Endothelial cell of umbilical vein (primary cell): ENCODE measurements around the gene IAPP. TPM values are rescaled to one million over a fixed set of nuclear protein-coding genes. Genes with fewer than 3 reads are reported as not detected.

Experiments
- BruUV-seq: library from RNA; stranded (reverse); fragments of 400-500 nt; replicated peaks from 2 replicates; lab custom pipeline; 2021; lab: Mats Ljungman, UMichigan
- CTCF ChIA-PET: fragments of 300-600, 350-600 bp; sonication (Branson Sonifier 250); formaldehyde crosslinking; loops from one replicate; lab custom pipeline; 2021; ENCODE audit warnings: antibody characterized with exemption, inconsistent platforms; lab: Charles Lee
- POLR2A ChIA-PET: fragments of 300-600, 350-600 bp; sonication (Branson Sonifier 250); formaldehyde crosslinking; loops from one replicate; lab custom pipeline; 2021; ENCODE audit warnings: antibody characterized with exemption, inconsistent platforms; lab: Charles Lee
- DNase-seq: peaks from one replicate; pipeline ENCODE4 v3.0.0-alpha.2; 2011; ENCODE audit warnings: low read depth, low spot score
- FAIRE-seq: peaks from 2 replicates; lab custom pipeline; 2011; peaks lifted over from hg19 to GRCh38; lab: Jason Lieb, UNC
- H2AFZ ChIP-seq: 2 replicates; pipeline ENCODE4 v1.6.0; 2012; ENCODE audit warnings: low read depth, low read length, control low read depth, inconsistent platforms
- H3K27ac ChIP-seq: 2 replicates; pipeline ENCODE4 v1.5.1; 2011; ENCODE audit warnings: low read depth, mild to moderate bottlenecking, control low read depth, low read length, moderate library complexity; ENCODE audit not compliant: insufficient read depth
- H3K27me3 ChIP-seq, 2 experiments: 2 replicates each; pipeline versions ENCODE4 v1.6.0 to v1.6.1; 2011; ENCODE audit warnings: low read length in 2 of 2, mixed read lengths in 1 of 2; ENCODE audit not compliant: control insufficient read depth in 2 of 2, insufficient read depth in 2 of 2
- H3K36me3 ChIP-seq, 2 experiments: 2 replicates in 1 of 2; 3 replicates in 1 of 2; pipeline ENCODE4 v1.5.1; 2011; ENCODE audit warnings: low read length in 2 of 2, mild to moderate bottlenecking in 1 of 2, moderate library complexity in 1 of 2; ENCODE audit not compliant: control insufficient read depth in 2 of 2, insufficient read depth in 2 of 2; ENCODE audit errors: extremely low read depth in 1 of 2
- H3K4me1 ChIP-seq: 3 replicates; pipeline ENCODE4 v1.5.1; 2011; ENCODE audit warnings: mild to moderate bottlenecking, low read length; ENCODE audit not compliant: control insufficient read depth, insufficient read depth; ENCODE audit errors: extremely low read depth
- H3K4me2 ChIP-seq: 2 replicates; pipeline ENCODE4 v1.6.1; 2011; ENCODE audit warnings: low read length, control low read depth, mixed read lengths; ENCODE audit not compliant: insufficient read depth
- H3K4me3 ChIP-seq, 3 experiments: fragments of 200-600 bp in 1 of 3; sonication (generic), shearing (Covaris generic) in 1 of 3; replicated peaks in 1 of 3; 2 replicates each; pipeline ENCODE4 v1.5.1; 2011 to 2016; ENCODE audit warnings: control low read depth in 3 of 3, low read length in 3 of 3, mild to moderate bottlenecking in 2 of 3, inconsistent platforms in 1 of 3, low read depth in 1 of 3, moderate library complexity in 1 of 3; ENCODE audit not compliant: insufficient read depth in 1 of 3
- H3K79me2 ChIP-seq: 2 replicates; pipeline ENCODE4 v1.6.0; 2012; ENCODE audit warnings: low read length, inconsistent platforms; ENCODE audit not compliant: control insufficient read depth, insufficient read depth
- H3K9ac ChIP-seq: replicated peaks from 2 replicates; pipeline ENCODE3; 2011; ENCODE audit warnings: low read length, control low read depth; ENCODE audit not compliant: insufficient read depth; ENCODE audit errors: extremely low read depth
- H3K9me1 ChIP-seq: replicated peaks from 3 replicates; pipeline ENCODE4 v1.6.0; 2011; ENCODE audit warnings: mild to moderate bottlenecking, low read length; ENCODE audit not compliant: control insufficient read depth, insufficient read depth; ENCODE audit errors: extremely low read depth
- H3K9me3 ChIP-seq: replicated peaks from 2 replicates; pipeline ENCODE4 v1.5.1; 2012; ENCODE audit warnings: low read length, inconsistent platforms; ENCODE audit not compliant: control insufficient read depth, insufficient read depth
- H4K20me1 ChIP-seq: replicated peaks from 2 replicates; pipeline ENCODE3; 2011; ENCODE audit warnings: mild to moderate bottlenecking, low read length; ENCODE audit not compliant: control insufficient read depth, insufficient read depth; ENCODE audit errors: extremely low read depth
- CTCF ChIP-seq, 2 donors: IDR thresholded peaks; 1 replicate in 1 of 2; 2 replicates in 1 of 2; pipeline ENCODE4 v1.5.1; 2011; ENCODE audit warnings: low read length in 2 of 2, mild to moderate bottlenecking in 2 of 2, moderate library complexity in 2 of 2, control low read depth in 1 of 2, inconsistent platforms in 1 of 2, low read depth in 1 of 2; ENCODE audit not compliant: insufficient read depth in 1 of 2; ENCODE audit errors: extremely low read depth in 1 of 2
- EZH2 ChIP-seq: IDR thresholded peaks from 2 replicates; pipeline ENCODE4 v1.6.1; 2012; ENCODE audit warnings: borderline replicate concordance, low read depth, mild to moderate bottlenecking, moderate library complexity, low read length, inconsistent platforms; ENCODE audit not compliant: severe bottlenecking
- FOS ChIP-seq: IDR thresholded peaks from 2 replicates; pipeline ENCODE4 v1.6.1; 2011; ENCODE audit warnings: mild to moderate bottlenecking, low read length, moderate library complexity, borderline replicate concordance; ENCODE audit not compliant: insufficient read depth
- GATA2 ChIP-seq: IDR thresholded peaks from 2 replicates; pipeline ENCODE4 v1.7.0; 2011; ENCODE audit warnings: low read depth, mild to moderate bottlenecking, moderate library complexity, mixed read lengths, low read length; ENCODE audit not compliant: insufficient read length, insufficient read depth
- JUN ChIP-seq: IDR thresholded peaks from 2 replicates; pipeline ENCODE4 v1.6.1; 2011; ENCODE audit warnings: borderline replicate concordance, low read depth; ENCODE audit not compliant: insufficient read length, insufficient read depth
- MAX ChIP-seq: IDR thresholded peaks from 2 replicates; pipeline ENCODE4 v1.6.1; 2011; ENCODE audit not compliant: insufficient read depth, insufficient read length
- MYC ChIP-seq: IDR thresholded peaks from one replicate; pipeline ENCODE4 v1.6.1; 2011; ENCODE audit warnings: mild to moderate bottlenecking, low read depth, low read length
- POLR2A ChIP-seq: IDR thresholded peaks from 2 replicates; pipeline ENCODE4 v1.6.1; 2012; ENCODE audit warnings: low read depth, mild to moderate bottlenecking, control low read depth, low read length
- POLR2AphosphoS5 ChIP-seq: IDR thresholded peaks from 2 replicates; pipeline ENCODE4 v1.6.1; 2012; ENCODE audit warnings: low read depth, mild to moderate bottlenecking, control low read depth, low read length, moderate library complexity; ENCODE audit not compliant: insufficient read depth
- dilution Hi-C: fragments of 300-500 bp; cut with MboI; formaldehyde crosslinking; loops from one replicate; pipeline ENCODE4 v1.15.0; 2019; ENCODE audit warnings: low sequenced_read_pairs; ENCODE audit not compliant: extremely low pct_ligation_motif_present
- intact Hi-C: fragments of 100-400 bp; cut with micrococcal nuclease; formaldehyde crosslinking; loops from one replicate; pipeline ENCODE4 v1.10.0; 2022
- polyA plus RNA-seq, 4 experiments: library from polyadenylated mRNA; depleted of rRNA in 3 of 4; stranded (reverse) in 3 of 4; unstranded in 1 of 4; fragments of >200 nt; gene quantifications; 2 replicates each; pipeline versions ENCODE4 v1.2.1 to v1.2.3, GENCODE V29; 2011 to 2012; ENCODE audit warnings: missing spikeins in 1 of 4
- total RNA-seq: library from RNA; stranded (reverse); gene quantifications from 2 replicates; pipeline ENCODE4 v1.2.3, GENCODE V29; 2021

IAPP gene
- total and polyA plus RNA-seq, 2 donors (not counting 3 experiments of a cell fraction or from before 2014, with no cell fraction given): not detected

- dilution Hi-C loops: no loop called here
These were observed 41.9 kb upstream of the IAPP start for GRCh38 chr12:21330682-21331253.

DNA sequence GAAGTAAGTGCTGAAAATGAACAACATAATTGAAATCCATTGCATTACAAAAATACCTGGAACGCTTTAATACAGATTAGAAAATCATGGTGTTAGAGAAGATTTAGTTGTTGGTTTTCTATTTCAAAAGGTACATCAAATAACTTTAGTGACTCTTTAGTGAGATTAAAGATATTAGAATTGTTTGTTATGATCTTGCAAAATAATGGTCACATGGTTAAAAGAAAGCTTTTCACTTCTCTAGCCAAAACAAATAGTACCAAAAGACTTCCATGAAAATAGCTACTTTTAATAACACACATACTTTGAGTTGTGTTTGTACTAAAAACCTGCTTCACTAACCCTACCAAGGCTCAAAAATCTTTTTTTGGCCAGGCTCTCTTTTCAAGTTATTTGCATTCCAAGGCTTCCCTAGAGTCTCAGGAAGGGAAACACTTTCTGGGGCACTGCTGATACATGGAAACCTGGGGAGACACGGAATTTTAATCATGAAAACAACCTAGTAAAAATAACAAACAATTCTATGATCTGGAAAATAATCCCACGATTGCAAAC, 37.9 kb upstream of the IAPP start, which contains the start of gene SLCO1A2:
Gene SLCO1A2, minus strand, starts transcription at position 147 of the 555 bp plus-strand sequence. CDS start 270 bp downstream, outside the sequence.
- no peak for FAIRE-seq
- Histone ChIP-seq H3K9ac (no peak within 1 kb of the TSS), H3K36me3 (no peaks in the 10 kb centered on the region), H4K20me1 (no peaks in the 10 kb centered on the region), H3K9me1 (no peaks in the 10 kb centered on the region), H3K27me3 (no peaks in the 10 kb centered on the region), H3K27ac (no peak within 1 kb of the TSS), H3K79me2 (no peaks in the 10 kb centered on the region), H2AFZ (no peak within 1 kb of the TSS), H3K4me1 (no peaks in the 10 kb centered on the region), H3K4me2 (no peak within 1 kb of the TSS), H3K4me3 (no peak within 1 kb of the TSS), H3K9me3 (no peaks in the 10 kb centered on the region)
- no TSS peak for BruUV-seq
- intact Hi-C loops (no loop called here), dilution Hi-C loops (no loop called here)
- no peak for DNase-seq
- ChIA-PET CTCF (interaction anchor here (1.6 to 2.0 kb wide), 2 partner anchors 14 to 346 kb away, joined by 5 read pairs; no protein-coding TSS in a partner anchor), POLR2A (no interaction called here)
- TF ChIP-seq POLR2AphosphoS5 (no peak), GATA2 (no peak), EZH2 (no peak), MAX (no peak), POLR2A (no peak), FOS (no peak), CTCF (IDR thresholded peaks at IDR 0.05; ENCODE audit: extremely low read depth in 1 of 2, insufficient read depth in 1 of 2, low read depth in 1 of 2, low read length in 2 of 2) (no peak), JUN (no peak), MYC (no peak)

More at GRCh38 chr12:21330682-21331253, 41.9 kb upstream of the IAPP start:
- no TSS peak for BruUV-seq
- no peak overlapping the region for H3K9ac ChIP-seq
- H3K4me3 ChIP-seq: no peak overlapping the region
- no peak overlapping the region for H3K4me2 ChIP-seq
- ChIA-PET POLR2A (no interaction called here), CTCF (no interaction called here)
- no peaks in the 10 kb centered on the region for H3K27me3 ChIP-seq
- DNase-seq (no peak), FAIRE-seq (no peak)
- H3K36me3 ChIP-seq: no peaks in the 10 kb centered on the region
- no peaks in the 10 kb centered on the region for H4K20me1 ChIP-seq
- no peaks in the 10 kb centered on the region for H3K79me2 ChIP-seq
- no peak for TF ChIP-seq MYC
- no peak for TF ChIP-seq EZH2
- H3K9me1 ChIP-seq: no peaks in the 10 kb centered on the region
- no peaks in the 10 kb centered on the region for H3K4me1 ChIP-seq
- H2AFZ ChIP-seq: no peak overlapping the region
- no peaks in the 10 kb centered on the region for H3K9me3 ChIP-seq
- H3K27ac ChIP-seq: no peak overlapping the region
- intact Hi-C loops: no loop called here
